Measurements from ENCODE around the gene SYCP2L. TPM values are rescaled to one million over a fixed set of nuclear protein-coding genes. Genes with fewer than 3 reads are reported as not detected.

SYCP2L gene
- total and polyA plus RNA-seq, 9 of the 15 experiments (the other 6 are each of a cell fraction or from before 2014, with no cell fraction given): 12.4 to 46.9 (median 22.0) TPM

- TF ChIP-seq, protein P1, sequence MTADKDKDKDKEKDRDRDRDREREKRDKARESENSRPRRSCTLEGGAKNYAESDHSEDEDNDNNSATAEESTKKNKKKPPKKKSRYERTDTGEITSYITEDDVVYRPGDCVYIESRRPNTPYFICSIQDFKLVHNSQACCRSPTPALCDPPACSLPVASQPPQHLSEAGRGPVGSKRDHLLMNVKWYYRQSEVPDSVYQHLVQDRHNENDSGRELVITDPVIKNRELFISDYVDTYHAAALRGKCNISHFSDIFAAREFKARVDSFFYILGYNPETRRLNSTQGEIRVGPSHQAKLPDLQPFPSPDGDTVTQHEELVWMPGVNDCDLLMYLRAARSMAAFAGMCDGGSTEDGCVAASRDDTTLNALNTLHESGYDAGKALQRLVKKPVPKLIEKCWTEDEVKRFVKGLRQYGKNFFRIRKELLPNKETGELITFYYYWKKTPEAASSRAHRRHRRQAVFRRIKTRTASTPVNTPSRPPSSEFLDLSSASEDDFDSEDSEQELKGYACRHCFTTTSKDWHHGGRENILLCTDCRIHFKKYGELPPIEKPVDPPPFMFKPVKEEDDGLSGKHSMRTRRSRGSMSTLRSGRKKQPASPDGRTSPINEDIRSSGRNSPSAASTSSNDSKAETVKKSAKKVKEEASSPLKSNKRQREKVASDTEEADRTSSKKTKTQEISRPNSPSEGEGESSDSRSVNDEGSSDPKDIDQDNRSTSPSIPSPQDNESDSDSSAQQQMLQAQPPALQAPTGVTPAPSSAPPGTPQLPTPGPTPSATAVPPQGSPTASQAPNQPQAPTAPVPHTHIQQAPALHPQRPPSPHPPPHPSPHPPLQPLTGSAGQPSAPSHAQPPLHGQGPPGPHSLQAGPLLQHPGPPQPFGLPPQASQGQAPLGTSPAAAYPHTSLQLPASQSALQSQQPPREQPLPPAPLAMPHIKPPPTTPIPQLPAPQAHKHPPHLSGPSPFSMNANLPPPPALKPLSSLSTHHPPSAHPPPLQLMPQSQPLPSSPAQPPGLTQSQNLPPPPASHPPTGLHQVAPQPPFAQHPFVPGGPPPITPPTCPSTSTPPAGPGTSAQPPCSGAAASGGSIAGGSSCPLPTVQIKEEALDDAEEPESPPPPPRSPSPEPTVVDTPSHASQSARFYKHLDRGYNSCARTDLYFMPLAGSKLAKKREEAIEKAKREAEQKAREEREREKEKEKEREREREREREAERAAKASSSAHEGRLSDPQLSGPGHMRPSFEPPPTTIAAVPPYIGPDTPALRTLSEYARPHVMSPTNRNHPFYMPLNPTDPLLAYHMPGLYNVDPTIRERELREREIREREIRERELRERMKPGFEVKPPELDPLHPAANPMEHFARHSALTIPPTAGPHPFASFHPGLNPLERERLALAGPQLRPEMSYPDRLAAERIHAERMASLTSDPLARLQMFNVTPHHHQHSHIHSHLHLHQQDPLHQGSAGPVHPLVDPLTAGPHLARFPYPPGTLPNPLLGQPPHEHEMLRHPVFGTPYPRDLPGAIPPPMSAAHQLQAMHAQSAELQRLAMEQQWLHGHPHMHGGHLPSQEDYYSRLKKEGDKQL (CRISPR knock-in tag; IDR thresholded peaks at IDR 0.05; ENCODE audit: borderline replicate concordance): no peak
- no peak for TF ChIP-seq ZNF75A (CRISPR knock-in tag; IDR thresholded peaks at IDR 0.05)
- TF ChIP-seq NCOA4 (IDR thresholded peaks at IDR 0.05; ENCODE audit: partially characterized antibody): no peak
- TF ChIP-seq, protein P2, sequence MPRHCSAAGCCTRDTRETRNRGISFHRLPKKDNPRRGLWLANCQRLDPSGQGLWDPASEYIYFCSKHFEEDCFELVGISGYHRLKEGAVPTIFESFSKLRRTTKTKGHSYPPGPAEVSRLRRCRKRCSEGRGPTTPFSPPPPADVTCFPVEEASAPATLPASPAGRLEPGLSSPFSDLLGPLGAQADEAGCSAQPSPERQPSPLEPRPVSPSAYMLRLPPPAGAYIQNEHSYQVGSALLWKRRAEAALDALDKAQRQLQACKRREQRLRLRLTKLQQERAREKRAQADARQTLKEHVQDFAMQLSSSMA (CRISPR knock-in tag; IDR thresholded peaks at IDR 0.05): no peak; the same call in 1 of the 2 replicates
- peak; percentile 38; the same call in 1 of the 2 replicates for TF ChIP-seq TEAD4 (IDR thresholded peaks at IDR 0.05; ENCODE audit: low read length)
- TF ChIP-seq TEAD4 (CRISPR knock-in tag; IDR thresholded peaks at IDR 0.05; ENCODE audit: borderline replicate concordance): no peak
- 0 out of 2 replicates have a peak, but pooled peaks have one; percentile 38 for TF ChIP-seq ZBTB2 (IDR thresholded peaks at IDR 0.05)
- TF ChIP-seq, protein P3, sequence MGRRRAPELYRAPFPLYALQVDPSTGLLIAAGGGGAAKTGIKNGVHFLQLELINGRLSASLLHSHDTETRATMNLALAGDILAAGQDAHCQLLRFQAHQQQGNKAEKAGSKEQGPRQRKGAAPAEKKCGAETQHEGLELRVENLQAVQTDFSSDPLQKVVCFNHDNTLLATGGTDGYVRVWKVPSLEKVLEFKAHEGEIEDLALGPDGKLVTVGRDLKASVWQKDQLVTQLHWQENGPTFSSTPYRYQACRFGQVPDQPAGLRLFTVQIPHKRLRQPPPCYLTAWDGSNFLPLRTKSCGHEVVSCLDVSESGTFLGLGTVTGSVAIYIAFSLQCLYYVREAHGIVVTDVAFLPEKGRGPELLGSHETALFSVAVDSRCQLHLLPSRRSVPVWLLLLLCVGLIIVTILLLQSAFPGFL (CRISPR knock-in tag; IDR thresholded peaks at IDR 0.05): no peak
- TF ChIP-seq NFE2L1 (tag; IDR thresholded peaks at IDR 0.05; ENCODE audit: borderline replicate concordance, low read depth): no peak
- TF ChIP-seq SMAD4 (CRISPR knock-in tag; conservative IDR thresholded peaks at IDR 0.05): 0 out of 2 replicates have a peak, but pooled peaks have one; percentile 47
- TF ChIP-seq, protein P4, sequence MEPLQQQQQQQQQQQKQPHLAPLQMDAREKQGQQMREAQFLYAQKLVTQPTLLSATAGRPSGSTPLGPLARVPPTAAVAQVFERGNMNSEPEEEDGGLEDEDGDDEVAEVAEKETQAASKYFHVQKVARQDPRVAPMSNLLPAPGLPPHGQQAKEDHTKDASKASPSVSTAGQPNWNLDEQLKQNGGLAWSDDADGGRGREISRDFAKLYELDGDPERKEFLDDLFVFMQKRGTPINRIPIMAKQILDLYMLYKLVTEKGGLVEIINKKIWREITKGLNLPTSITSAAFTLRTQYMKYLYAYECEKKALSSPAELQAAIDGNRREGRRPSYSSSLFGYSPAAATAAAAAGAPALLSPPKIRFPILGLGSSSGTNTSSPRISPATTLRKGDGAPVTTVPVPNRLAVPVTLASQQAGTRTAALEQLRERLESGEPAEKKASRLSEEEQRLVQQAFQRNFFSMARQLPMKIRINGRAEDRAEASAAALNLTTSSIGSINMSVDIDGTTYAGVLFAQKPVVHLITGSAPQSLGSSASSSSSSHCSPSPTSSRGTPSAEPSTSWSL (CRISPR knock-in tag; IDR thresholded peaks at IDR 0.05; ENCODE audit: borderline replicate concordance): peak; percentile 92; the same call in 1 of the 2 replicates
- no peak for TF ChIP-seq ZNF121 (CRISPR knock-in tag; conservative IDR thresholded peaks at IDR 0.05)
- TF ChIP-seq FOXJ2 (tag; IDR thresholded peaks at IDR 0.05): no peak; the same call in 1 of the 2 replicates
- no peak for TF ChIP-seq ZNF280A (IDR thresholded peaks at IDR 0.05; ENCODE audit: low read depth, partially characterized antibody)
Observed at GRCh38 chr6:10886691-10887502, at the start of gene SYCP2L (continued).
